ENCODE results near the gene ZNF487. TPM values are rescaled to one million over a fixed set of nuclear protein-coding genes. Genes with fewer than 3 reads are reported as not detected.
A peak's percentile ranks its signal among the peaks of the same experiment; 100 is the strongest.

ZNF487 gene
- total RNA-seq: 6.2 and 7.1 TPM in 2 replicates
- long read RNA-seq, transcript ZNF487-202 (4 exons, 2,111 nt): major isoform, 9 of 18 reads
- long read RNA-seq, partial matches to known transcripts: 0 of 18 reads
- long read RNA-seq, other reads (novel, unspliced or antisense): 4 of 18 reads

- Mint-ChIP-seq H3K27ac (peak within 1 kb of the TSS; percentile 99), H3K36me3 (ENCODE audit: insufficient read depth) (peaks cover 2% of the 10 kb centered on the region), H3K4me3 (ENCODE audit: low read depth) (peak within 1 kb of the TSS; percentile 92), H3K27me3 (no peaks in the 10 kb centered on the region), H3K9me3 (ENCODE audit: low read depth) (no peaks in the 10 kb centered on the region), H3K4me1 (ENCODE audit: low read depth) (peaks cover 8% of the 10 kb centered on the region)
- TF ChIP-seq CTCF (IDR thresholded peaks at IDR 0.05; ENCODE audit: unreplicated experiment): peak; percentile 26
- DNase-seq (ENCODE audit: low spot score, unreplicated experiment): peak; percentile 80
These were observed at the start of gene ZNF487 for GRCh38 chr10:43436291-43437140. ZNF487 (plus strand) TSS chr10:43437111; CDS start chr10:43475814, 38,703 bp downstream.

GRCh38 chr10:43387678-43388032, 49.3 kb upstream of the ZNF487 start:
- Mint-ChIP-seq H3K9me3 (ENCODE audit: low read depth) (no peaks in the 10 kb centered on the region), H3K36me3 (ENCODE audit: insufficient read depth) (peaks cover 40% of the 10 kb centered on the region), H3K27me3 (no peaks in the 10 kb centered on the region), H3K4me1 (ENCODE audit: low read depth) (peaks cover 18% of the 10 kb centered on the region), H3K4me3 (ENCODE audit: low read depth) (no peak overlapping the region), H3K27ac (peak overlapping the region; percentile 76)
- no peak for TF ChIP-seq CTCF (IDR thresholded peaks at IDR 0.05; ENCODE audit: unreplicated experiment)
- no peak for DNase-seq (ENCODE audit: low spot score, unreplicated experiment)

- TF ChIP-seq CTCF (IDR thresholded peaks at IDR 0.05; ENCODE audit: unreplicated experiment): no peak
- H3K36me3 Mint-ChIP-seq (ENCODE audit: insufficient read depth): peaks cover 52% of the 10 kb centered on the region
- no peaks in the 10 kb centered on the region for H3K27me3 Mint-ChIP-seq
- H3K4me3 Mint-ChIP-seq (ENCODE audit: low read depth): no peak overlapping the region
- no peak for DNase-seq (ENCODE audit: low spot score, unreplicated experiment)
- H3K4me1 Mint-ChIP-seq (ENCODE audit: low read depth): peaks cover 27% of the 10 kb centered on the region
- H3K9me3 Mint-ChIP-seq (ENCODE audit: low read depth): no peaks in the 10 kb centered on the region
- peak overlapping the region; percentile 39 for H3K27ac Mint-ChIP-seq
These were observed 47.0 kb upstream of the ZNF487 start for GRCh38 chr10:43389867-43390266.

GRCh38 chr10:43390333-43390732, 46.6 kb upstream of the ZNF487 start:
- TF ChIP-seq CTCF (IDR thresholded peaks at IDR 0.05; ENCODE audit: unreplicated experiment): no peak
- H3K36me3 Mint-ChIP-seq (ENCODE audit: insufficient read depth): peaks cover 52% of the 10 kb centered on the region
- DNase-seq (ENCODE audit: low spot score, unreplicated experiment): no peak
- H3K27me3 Mint-ChIP-seq: no peaks in the 10 kb centered on the region
- H3K4me1 Mint-ChIP-seq (ENCODE audit: low read depth): peaks cover 31% of the 10 kb centered on the region
- no peaks in the 10 kb centered on the region for H3K9me3 Mint-ChIP-seq (ENCODE audit: low read depth)
- no peak overlapping the region for H3K4me3 Mint-ChIP-seq (ENCODE audit: low read depth)
- H3K27ac Mint-ChIP-seq: peak overlapping the region; percentile 39

- Mint-ChIP-seq H3K27ac (peak overlapping the region; percentile 39), H3K9me3 (ENCODE audit: low read depth) (no peaks in the 10 kb centered on the region), H3K36me3 (ENCODE audit: insufficient read depth) (peaks cover 52% of the 10 kb centered on the region), H3K4me3 (ENCODE audit: low read depth) (no peak overlapping the region), H3K4me1 (ENCODE audit: low read depth) (peaks cover 34% of the 10 kb centered on the region), H3K27me3 (no peaks in the 10 kb centered on the region)
- peak; percentile 45 for TF ChIP-seq CTCF (IDR thresholded peaks at IDR 0.05; ENCODE audit: unreplicated experiment)
- no peak for DNase-seq (ENCODE audit: low spot score, unreplicated experiment)
These were observed 46.2 kb upstream of the ZNF487 start for GRCh38 chr10:43390759-43391158.

Data from progenitor cell of endocrine pancreas (in vitro differentiated cells).